ENCODE results near the gene SSC5D.

DNA sequence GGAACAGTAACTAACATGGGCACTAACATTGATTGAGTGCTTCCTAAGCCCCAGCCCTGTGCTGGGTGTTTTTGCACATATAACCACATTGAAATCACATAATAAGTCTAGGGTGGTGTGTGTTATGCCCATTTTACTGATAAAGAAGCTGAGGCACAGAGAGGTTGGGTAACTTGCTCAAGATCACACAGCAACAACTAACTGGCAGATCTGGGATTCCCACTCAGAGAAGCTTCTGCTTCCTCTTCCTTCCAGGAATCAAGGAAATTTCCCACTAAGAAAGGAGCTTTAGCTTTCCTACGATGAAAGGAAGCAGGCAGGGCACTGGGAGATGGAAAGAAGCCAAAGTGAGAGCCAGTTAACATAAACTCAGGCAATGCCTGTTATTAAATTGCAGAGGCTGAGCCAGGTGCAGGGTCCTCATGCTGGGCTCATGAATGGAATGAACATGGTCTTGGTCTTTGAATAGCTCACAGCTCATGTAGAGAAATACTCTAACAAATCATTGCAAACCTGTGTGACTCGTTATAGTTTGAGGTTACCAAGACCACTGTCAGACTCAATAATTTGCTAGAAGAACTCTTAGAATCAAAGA lies 10.1 kb downstream of the SSC5D start:
- TF ChIP-seq, protein P1, sequence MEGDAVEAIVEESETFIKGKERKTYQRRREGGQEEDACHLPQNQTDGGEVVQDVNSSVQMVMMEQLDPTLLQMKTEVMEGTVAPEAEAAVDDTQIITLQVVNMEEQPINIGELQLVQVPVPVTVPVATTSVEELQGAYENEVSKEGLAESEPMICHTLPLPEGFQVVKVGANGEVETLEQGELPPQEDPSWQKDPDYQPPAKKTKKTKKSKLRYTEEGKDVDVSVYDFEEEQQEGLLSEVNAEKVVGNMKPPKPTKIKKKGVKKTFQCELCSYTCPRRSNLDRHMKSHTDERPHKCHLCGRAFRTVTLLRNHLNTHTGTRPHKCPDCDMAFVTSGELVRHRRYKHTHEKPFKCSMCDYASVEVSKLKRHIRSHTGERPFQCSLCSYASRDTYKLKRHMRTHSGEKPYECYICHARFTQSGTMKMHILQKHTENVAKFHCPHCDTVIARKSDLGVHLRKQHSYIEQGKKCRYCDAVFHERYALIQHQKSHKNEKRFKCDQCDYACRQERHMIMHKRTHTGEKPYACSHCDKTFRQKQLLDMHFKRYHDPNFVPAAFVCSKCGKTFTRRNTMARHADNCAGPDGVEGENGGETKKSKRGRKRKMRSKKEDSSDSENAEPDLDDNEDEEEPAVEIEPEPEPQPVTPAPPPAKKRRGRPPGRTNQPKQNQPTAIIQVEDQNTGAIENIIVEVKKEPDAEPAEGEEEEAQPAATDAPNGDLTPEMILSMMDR (conservative IDR thresholded peaks at IDR 0.05; ENCODE audit: low read length): no peak
- TF ChIP-seq EZH2phosphoT487 (IDR thresholded peaks at IDR 0.05; ENCODE audit: borderline replicate concordance): no peak

Measured in Loucy (cell line).